HCT116 (cell line): ENCODE data around the gene PRMT7. TPM values are rescaled to one million over a fixed set of nuclear protein-coding genes. Genes with fewer than 3 reads are reported as not detected.

Source experiments
- ATAC-seq: fragments of 200-7000 bp; cut with Tn5 transposase; 2 replicates; pipeline ENCODE4 v1.9.1; 2020; ENCODE audit warnings: mild to moderate bottlenecking, moderate library complexity
- BruUV-seq: library from RNA; stranded (reverse); fragments of 400-500 nt; replicated peaks from 2 replicates; lab custom pipeline; 2021; lab: Mats Ljungman, UMichigan
- CTCF ChIA-PET: fragments of 300-600 bp; sonication (Branson Sonifier 250); formaldehyde crosslinking; loops from one replicate; lab custom pipeline; 2021; ENCODE audit warnings: antibody characterized with exemption; lab: Charles Lee
- POLR2A ChIA-PET: fragments of 300-600, 350-600 bp; sonication (Branson Sonifier 250); formaldehyde crosslinking; loops from one replicate; lab custom pipeline; 2021; ENCODE audit warnings: antibody characterized with exemption; lab: Charles Lee
- RAD21 ChIA-PET, 2 experiments: fragments of 300-600 bp; sonication (Branson Sonifier 250); formaldehyde crosslinking; loops; one replicate each; lab custom pipeline; 2023; ENCODE audit warnings: low total read pairs in 2 of 2; ENCODE audit not compliant: uncharacterized antibody in 2 of 2, unreplicated experiment in 2 of 2, low non-redundant PET in 1 of 2; lab: Charles Lee
- DNase-seq: peaks from one replicate; pipeline ENCODE4 v3.0.0-alpha.2; 2010; ENCODE audit warnings: low read depth, low spot score
- H2AFZ ChIP-seq: fragments of 200-600 bp; shearing (Covaris generic), sonication (generic); 2 replicates; pipeline ENCODE4 v1.6.1; 2017; ENCODE audit warnings: low read depth, mixed run types, mixed read lengths, antibody characterized with exemption, low read length; ENCODE audit not compliant: poor library complexity, severe bottlenecking
- H3K27ac ChIP-seq: 2 replicates; pipeline ENCODE4 v1.5.1; 2012; ENCODE audit warnings: low read depth, low read length
- H3K27me3 ChIP-seq: fragments of 200-600 bp; sonication (generic); 2 replicates; pipeline ENCODE4 v1.6.1; 2016; ENCODE audit warnings: mixed run types, low read length, mixed read lengths; ENCODE audit not compliant: insufficient read depth
- H3K36me3 ChIP-seq, 2 experiments: fragments of 200-500 bp in 1 of 2; fragments of 200-600 bp in 1 of 2; sonication (Bioruptor generic) in 1 of 2; sonication (generic) in 1 of 2; 2 replicates each; pipeline versions ENCODE4 v1.5.1 to v1.6.1; 2014 to 2016; ENCODE audit warnings: low read length in 2 of 2, inconsistent platforms in 1 of 2, mixed read lengths in 1 of 2, mixed run types in 1 of 2; ENCODE audit not compliant: insufficient read depth in 2 of 2, control insufficient read depth in 1 of 2
- H3K4me1 ChIP-seq, 2 experiments: fragments of 200-600 bp in 1 of 2; sonication (generic) in 1 of 2; 2 replicates each; pipeline versions ENCODE4 v1.5.1 to v1.6.1; 2012 to 2017; ENCODE audit warnings: low read length in 2 of 2, inconsistent platforms in 1 of 2, mild to moderate bottlenecking in 1 of 2, mixed read lengths in 1 of 2, mixed run types in 1 of 2, moderate library complexity in 1 of 2; ENCODE audit not compliant: insufficient read depth in 2 of 2, control insufficient read depth in 1 of 2
- H3K4me2 ChIP-seq: fragments of 200-600 bp; sonication (generic); 2 replicates; pipeline ENCODE4 v1.6.1; 2017; ENCODE audit warnings: mixed run types, low read length, mixed read lengths
- H3K4me3 ChIP-seq, 2 experiments: fragments of 200-600 bp in 1 of 2; sonication (generic) in 1 of 2; replicated peaks in 1 of 2; 2 replicates each; pipeline ENCODE4 v1.5.1; 2011 to 2016; ENCODE audit warnings: low read length in 2 of 2, control low read depth in 1 of 2, low read depth in 1 of 2, mild to moderate bottlenecking in 1 of 2, mixed read lengths in 1 of 2, mixed run types in 1 of 2
- H3K79me2 ChIP-seq: fragments of 200-600 bp; sonication (generic); 2 replicates; pipeline ENCODE4 v1.6.1; 2017; ENCODE audit warnings: mild to moderate bottlenecking, mixed run types, low read length, moderate library complexity, mixed read lengths; ENCODE audit not compliant: insufficient read depth
- H3K9ac ChIP-seq: fragments of 200-600 bp; sonication (generic); 2 replicates; pipeline ENCODE4 v1.6.1; 2016; ENCODE audit warnings: low read length, mixed read lengths
- H3K9me2 ChIP-seq: fragments of 200-600 bp; sonication (generic), shearing (Covaris generic); 2 replicates; pipeline ENCODE4 v1.6.1; 2017; ENCODE audit warnings: mixed run types, mild to moderate bottlenecking, moderate library complexity; ENCODE audit not compliant: insufficient read depth
- H3K9me3 ChIP-seq, 2 experiments: fragments of 200-500 bp in 1 of 2; fragments of 200-600 bp in 1 of 2; sonication (Bioruptor generic) in 1 of 2; sonication (generic) in 1 of 2; 2 replicates each; pipeline ENCODE4 v1.6.1; 2014 to 2017; ENCODE audit warnings: low read length in 2 of 2, mixed read lengths in 2 of 2, inconsistent platforms in 1 of 2, low read depth in 1 of 2, mild to moderate bottlenecking in 1 of 2, mixed run types in 1 of 2, moderate library complexity in 1 of 2; ENCODE audit not compliant: control insufficient read depth in 1 of 2, insufficient read depth in 1 of 2
- H4K20me1 ChIP-seq: fragments of 200-600 bp; sonication (generic), shearing (Covaris generic); 2 replicates; pipeline ENCODE4 v1.6.1; 2017; ENCODE audit warnings: mixed run types, mild to moderate bottlenecking, moderate library complexity; ENCODE audit not compliant: insufficient read depth
- CBX3 ChIP-seq: IDR thresholded peaks from 2 replicates; pipeline ENCODE4 v1.6.1; 2012; ENCODE audit warnings: low read depth
- EZH2phosphoT487 ChIP-seq: fragments of 200-600 bp; IDR thresholded peaks from 2 replicates; pipeline ENCODE4 v1.6.1; 2018; ENCODE audit warnings: antibody characterized with exemption, borderline replicate concordance
- POLR2A ChIP-seq: IDR thresholded peaks from 2 replicates; pipeline ENCODE4 v1.7.0; 2011; ENCODE audit warnings: borderline replicate concordance; ENCODE audit not compliant: insufficient read depth, insufficient read length; ENCODE audit errors: extremely low read depth
- POLR2AphosphoS5 ChIP-seq: IDR thresholded peaks from 2 replicates; pipeline ENCODE4 v1.6.1; 2011; ENCODE audit warnings: mild to moderate bottlenecking, low read depth, low read length, moderate library complexity
- RAD21 ChIP-seq: IDR thresholded peaks from 2 replicates; pipeline ENCODE4 v1.6.1; 2012; ENCODE audit warnings: low read depth, mild to moderate bottlenecking
- SP1 ChIP-seq: IDR thresholded peaks from 2 replicates; pipeline ENCODE4 v1.6.1; 2012; ENCODE audit warnings: low read depth
- TCF7L2 ChIP-seq: IDR thresholded peaks from 2 replicates; pipeline ENCODE4 v1.7.0; 2011; ENCODE audit warnings: borderline replicate concordance, inconsistent platforms; ENCODE audit not compliant: insufficient read depth, insufficient read length; ENCODE audit errors: extremely low read depth
- ZNF274 ChIP-seq: fragments of 200-500 bp; sonication (Bioruptor generic); IDR thresholded peaks from 2 replicates; pipeline ENCODE4 v1.6.1; 2014; ENCODE audit warnings: mild to moderate bottlenecking, low read depth, low read length, inconsistent platforms
- intact Hi-C: fragments of 100-400 bp; cut with micrococcal nuclease; formaldehyde crosslinking; loops from 2 replicates; pipeline ENCODE4 v1.10.0; 2022
- total RNA-seq: library from RNA; stranded (reverse); gene quantifications from one replicate; pipeline ENCODE4 v1.2.1, GENCODE V29; 2021; ENCODE audit not compliant: unreplicated experiment
- TF ChIP-seq, protein P1 (sequence below): IDR thresholded peaks from 2 replicates; pipeline ENCODE4 v1.6.1; 2012
- TF ChIP-seq, protein P2 (sequence below): IDR thresholded peaks from 2 replicates; pipeline ENCODE4 v1.6.1; 2012
- TF ChIP-seq, protein P3 (sequence below): IDR thresholded peaks from 2 replicates; pipeline ENCODE4 v1.6.1; 2011; ENCODE audit warnings: mild to moderate bottlenecking, low read length, moderate library complexity; ENCODE audit not compliant: insufficient replicate concordance; ENCODE audit errors: extremely low read depth
- TF ChIP-seq, protein P4 (sequence below): IDR thresholded peaks from 2 replicates; pipeline ENCODE4 v1.6.1; 2012; ENCODE audit warnings: low read depth

The PRMT7 gene
- total RNA-seq, 1 experiment from 2014 or later: 34.4 TPM

DNA sequence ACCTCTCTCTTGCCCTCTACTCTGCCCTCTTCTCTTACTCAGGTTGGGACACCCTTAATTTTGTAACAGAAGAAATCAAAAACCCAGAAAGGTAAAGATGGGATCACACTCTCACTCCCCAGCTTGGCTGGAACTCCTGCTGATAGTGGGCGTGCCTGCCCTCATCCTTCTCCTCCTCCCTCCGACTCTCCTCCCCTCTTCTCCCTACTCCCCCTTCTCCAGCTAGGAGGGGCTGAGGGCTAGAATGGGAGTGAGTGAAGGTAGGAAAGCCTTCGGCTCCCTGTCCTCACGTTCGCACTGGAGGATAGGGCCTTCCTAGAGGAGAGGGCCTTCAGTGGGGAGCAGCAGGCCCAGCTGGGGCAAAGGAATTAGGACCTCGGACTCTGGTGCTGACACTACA, 20.4 kb upstream of the PRMT7 start:
- Histone ChIP-seq H3K4me1 (peaks cover 0 to 7% of the 10 kb centered on the region in 2 experiments; a peak in 1 of 4 replicates), H3K9ac (no peak overlapping the region), H3K4me3 (no peak overlapping the region), H3K27ac (no peak overlapping the region), H3K4me2 (no peak overlapping the region), H4K20me1 (no peaks in the 10 kb centered on the region), H3K79me2 (peaks cover 29% of the 10 kb centered on the region), H3K9me2 (no peaks in the 10 kb centered on the region), H3K9me3 (no peaks in the 10 kb centered on the region), H3K36me3 (peaks cover 2 to 39% of the 10 kb centered on the region in 2 experiments; a peak in 2 of 4 replicates), H3K27me3 (no peaks in the 10 kb centered on the region), H2AFZ (no peak overlapping the region)
- intact Hi-C loops: no loop called here
- ChIA-PET POLR2A (no interaction called here), CTCF (interaction anchor here (2.2 kb wide), 1 partner anchor 26 kb away, joined by 6 read pairs; the partner anchor contains the start of gene SLC7A6), RAD21 (no interaction called here)
- no peak for DNase-seq
- no TSS peak for BruUV-seq
- no peak for ATAC-seq
- TF ChIP-seq, protein P1, sequence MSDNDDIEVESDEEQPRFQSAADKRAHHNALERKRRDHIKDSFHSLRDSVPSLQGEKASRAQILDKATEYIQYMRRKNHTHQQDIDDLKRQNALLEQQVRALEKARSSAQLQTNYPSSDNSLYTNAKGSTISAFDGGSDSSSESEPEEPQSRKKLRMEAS: no peak
- TF ChIP-seq, protein P2, sequence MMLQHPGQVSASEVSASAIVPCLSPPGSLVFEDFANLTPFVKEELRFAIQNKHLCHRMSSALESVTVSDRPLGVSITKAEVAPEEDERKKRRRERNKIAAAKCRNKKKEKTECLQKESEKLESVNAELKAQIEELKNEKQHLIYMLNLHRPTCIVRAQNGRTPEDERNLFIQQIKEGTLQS: no peak
- TF ChIP-seq, protein P3, sequence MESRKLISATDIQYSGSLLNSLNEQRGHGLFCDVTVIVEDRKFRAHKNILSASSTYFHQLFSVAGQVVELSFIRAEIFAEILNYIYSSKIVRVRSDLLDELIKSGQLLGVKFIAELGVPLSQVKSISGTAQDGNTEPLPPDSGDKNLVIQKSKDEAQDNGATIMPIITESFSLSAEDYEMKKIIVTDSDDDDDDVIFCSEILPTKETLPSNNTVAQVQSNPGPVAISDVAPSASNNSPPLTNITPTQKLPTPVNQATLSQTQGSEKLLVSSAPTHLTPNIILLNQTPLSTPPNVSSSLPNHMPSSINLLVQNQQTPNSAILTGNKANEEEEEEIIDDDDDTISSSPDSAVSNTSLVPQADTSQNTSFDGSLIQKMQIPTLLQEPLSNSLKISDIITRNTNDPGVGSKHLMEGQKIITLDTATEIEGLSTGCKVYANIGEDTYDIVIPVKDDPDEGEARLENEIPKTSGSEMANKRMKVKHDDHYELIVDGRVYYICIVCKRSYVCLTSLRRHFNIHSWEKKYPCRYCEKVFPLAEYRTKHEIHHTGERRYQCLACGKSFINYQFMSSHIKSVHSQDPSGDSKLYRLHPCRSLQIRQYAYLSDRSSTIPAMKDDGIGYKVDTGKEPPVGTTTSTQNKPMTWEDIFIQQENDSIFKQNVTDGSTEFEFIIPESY: no peak
- TF ChIP-seq TCF7L2: no peak
- TF ChIP-seq, protein P4, sequence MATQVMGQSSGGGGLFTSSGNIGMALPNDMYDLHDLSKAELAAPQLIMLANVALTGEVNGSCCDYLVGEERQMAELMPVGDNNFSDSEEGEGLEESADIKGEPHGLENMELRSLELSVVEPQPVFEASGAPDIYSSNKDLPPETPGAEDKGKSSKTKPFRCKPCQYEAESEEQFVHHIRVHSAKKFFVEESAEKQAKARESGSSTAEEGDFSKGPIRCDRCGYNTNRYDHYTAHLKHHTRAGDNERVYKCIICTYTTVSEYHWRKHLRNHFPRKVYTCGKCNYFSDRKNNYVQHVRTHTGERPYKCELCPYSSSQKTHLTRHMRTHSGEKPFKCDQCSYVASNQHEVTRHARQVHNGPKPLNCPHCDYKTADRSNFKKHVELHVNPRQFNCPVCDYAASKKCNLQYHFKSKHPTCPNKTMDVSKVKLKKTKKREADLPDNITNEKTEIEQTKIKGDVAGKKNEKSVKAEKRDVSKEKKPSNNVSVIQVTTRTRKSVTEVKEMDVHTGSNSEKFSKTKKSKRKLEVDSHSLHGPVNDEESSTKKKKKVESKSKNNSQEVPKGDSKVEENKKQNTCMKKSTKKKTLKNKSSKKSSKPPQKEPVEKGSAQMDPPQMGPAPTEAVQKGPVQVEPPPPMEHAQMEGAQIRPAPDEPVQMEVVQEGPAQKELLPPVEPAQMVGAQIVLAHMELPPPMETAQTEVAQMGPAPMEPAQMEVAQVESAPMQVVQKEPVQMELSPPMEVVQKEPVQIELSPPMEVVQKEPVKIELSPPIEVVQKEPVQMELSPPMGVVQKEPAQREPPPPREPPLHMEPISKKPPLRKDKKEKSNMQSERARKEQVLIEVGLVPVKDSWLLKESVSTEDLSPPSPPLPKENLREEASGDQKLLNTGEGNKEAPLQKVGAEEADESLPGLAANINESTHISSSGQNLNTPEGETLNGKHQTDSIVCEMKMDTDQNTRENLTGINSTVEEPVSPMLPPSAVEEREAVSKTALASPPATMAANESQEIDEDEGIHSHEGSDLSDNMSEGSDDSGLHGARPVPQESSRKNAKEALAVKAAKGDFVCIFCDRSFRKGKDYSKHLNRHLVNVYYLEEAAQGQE: no peak
- no peak for TF ChIP-seq POLR2AphosphoS5
- no peak for TF ChIP-seq RAD21
- no peak for TF ChIP-seq CBX3
- TF ChIP-seq EZH2phosphoT487: no peak
- no peak for TF ChIP-seq ZNF274
- no peak for TF ChIP-seq SP1
- no peak for TF ChIP-seq POLR2A
